K562 (cell line): ENCODE measurements around the gene SLC16A9. TPM values are rescaled to one million over a fixed set of nuclear protein-coding genes. Genes with fewer than 3 reads are reported as not detected.

ENCODE experiments used
- ADNP ChIP-seq: fragments of 200-800 bp; sonication (Bioruptor generic); IDR thresholded peaks from 2 replicates; pipeline ENCODE4 v1.6.1; 2016; ENCODE audit warnings: missing genetic modification characterization, missing compliant biosample characterization
- CBFA2T2 ChIP-seq: fragments of 450-650 bp; conservative IDR thresholded peaks from 2 replicates; pipeline ENCODE4 v1.6.1; 2017; ENCODE audit warnings: mild to moderate bottlenecking
- DDX20 ChIP-seq: fragments of 450-650 bp; IDR thresholded peaks from 2 replicates; pipeline ENCODE4 v1.6.1; 2016; ENCODE audit warnings: missing genetic modification characterization, low read depth, mild to moderate bottlenecking, missing compliant biosample characterization, moderate library complexity
- DPF2 ChIP-seq: fragments of 450-650 bp; IDR thresholded peaks from 2 replicates; pipeline ENCODE4 v1.6.1; 2016
- ERF ChIP-seq: fragments of 450-650 bp; formaldehyde crosslinking; IDR thresholded peaks from 2 replicates; pipeline ENCODE4 v1.4.0; 2020; ENCODE audit warnings: mild to moderate bottlenecking, mixed read lengths
- GABPB2 ChIP-seq: fragments of 250-450 bp; sonication (Bioruptor Pico); conservative IDR thresholded peaks from 2 replicates; pipeline ENCODE4 v1.5.1; 2021; ENCODE audit warnings: mild to moderate bottlenecking
- MAFF ChIP-seq: IDR thresholded peaks from 2 replicates; pipeline ENCODE4 v1.6.1; 2012; ENCODE audit warnings: low read length, improper control_type of control experiment
- MAFG ChIP-seq: fragments of 450-650 bp; conservative IDR thresholded peaks from 2 replicates; pipeline ENCODE4 v1.6.1; 2016; ENCODE audit warnings: missing genetic modification characterization, missing compliant biosample characterization
- NCOR1 ChIP-seq: fragments of 450-650 bp; IDR thresholded peaks from 2 replicates; pipeline ENCODE4 v1.6.1; 2016; ENCODE audit warnings: mild to moderate bottlenecking, moderate library complexity
- NFE2 ChIP-seq: IDR thresholded peaks from 2 replicates; pipeline ENCODE4 v1.6.1; 2014; ENCODE audit warnings: antibody characterized with exemption, low read depth
- SAP30 ChIP-seq: fragments of 200-600 bp; sonication (generic); IDR thresholded peaks from 2 replicates; pipeline ENCODE4 v1.6.1; 2012; ENCODE audit warnings: borderline replicate concordance, low read depth, mild to moderate bottlenecking, moderate library complexity, low read length, control low read depth, inconsistent platforms; ENCODE audit not compliant: insufficient read depth, poor library complexity, severe bottlenecking
- ZEB2 ChIP-seq: fragments of 450-650 bp; IDR thresholded peaks from 2 replicates; pipeline ENCODE4 v1.6.1; 2016
- ZNF224 ChIP-seq: sonication (generic); formaldehyde crosslinking; IDR thresholded peaks from 2 replicates; pipeline ENCODE4 v1.8.0; 2022; ENCODE audit warnings: mild to moderate bottlenecking, missing genetic modification reagents
- ZNF3 ChIP-seq: fragments of 250-450 bp; sonication (Bioruptor Pico); IDR thresholded peaks from 2 replicates; pipeline ENCODE4 v1.5.0; 2021; ENCODE audit warnings: mild to moderate bottlenecking, moderate library complexity
- polyA plus RNA-seq, 8 experiments: library from polyadenylated mRNA; depleted of rRNA in 4 of 8; stranded (reverse) in 5 of 8; unstranded in 3 of 8; fragments of >200 nt; fragmentation: Nextera tagmentation in 2 of 8; fragmentation: Illumina TruSeq in 1 of 8; extraction: Ambion mirVana in 2 of 8; extraction: Trizol in 1 of 8; gene quantifications; 2 replicates each; pipeline versions ENCODE4 v1.2.1 to v1.2.3, GENCODE V29; 2011 to 2014; ENCODE audit warnings: inconsistent platforms in 1 of 8, missing spikeins in 1 of 8
- total RNA-seq, 7 experiments: library from RNA; depleted of rRNA in 6 of 7; stranded (reverse); fragments of >200 nt in 6 of 7; fragmentation: Illumina TruSeq in 2 of 7; extraction: Trizol in 2 of 7; gene quantifications; 2 replicates each; pipeline versions ENCODE4 v1.2.1 to v1.2.3, GENCODE V29; 2011 to 2021; ENCODE audit warnings: low replicate concordance in 1 of 7
- TF ChIP-seq, protein P1 (sequence below): fragments of 450-650 bp; IDR thresholded peaks from 2 replicates; pipeline ENCODE4 v1.6.1; 2017; ENCODE audit warnings: antibody characterized with exemption, mild to moderate bottlenecking
- TF ChIP-seq, protein P2 (sequence below): fragments of 450-650 bp; IDR thresholded peaks from one replicate; pipeline ENCODE4 v1.6.1; 2018; ENCODE audit warnings: mild to moderate bottlenecking, moderate library complexity; ENCODE audit not compliant: partially characterized antibody
- TF ChIP-seq, protein P3 (sequence below): fragments of 450-650 bp; formaldehyde crosslinking; IDR thresholded peaks from 2 replicates; pipeline ENCODE4 v1.4.0; 2020; ENCODE audit warnings: mild to moderate bottlenecking, moderate library complexity
- TF ChIP-seq, protein P4 (sequence below): fragments of 450-650 bp; IDR thresholded peaks from 2 replicates; pipeline ENCODE4 v1.7.0; 2016; ENCODE audit warnings: borderline replicate concordance

SLC16A9 gene
- total and polyA plus RNA-seq, 9 of the 15 experiments (the other 6 are each of a cell fraction or from before 2014, with no cell fraction given) = 0.90 to 6.4 (median 2.1) TPM

DNA sequence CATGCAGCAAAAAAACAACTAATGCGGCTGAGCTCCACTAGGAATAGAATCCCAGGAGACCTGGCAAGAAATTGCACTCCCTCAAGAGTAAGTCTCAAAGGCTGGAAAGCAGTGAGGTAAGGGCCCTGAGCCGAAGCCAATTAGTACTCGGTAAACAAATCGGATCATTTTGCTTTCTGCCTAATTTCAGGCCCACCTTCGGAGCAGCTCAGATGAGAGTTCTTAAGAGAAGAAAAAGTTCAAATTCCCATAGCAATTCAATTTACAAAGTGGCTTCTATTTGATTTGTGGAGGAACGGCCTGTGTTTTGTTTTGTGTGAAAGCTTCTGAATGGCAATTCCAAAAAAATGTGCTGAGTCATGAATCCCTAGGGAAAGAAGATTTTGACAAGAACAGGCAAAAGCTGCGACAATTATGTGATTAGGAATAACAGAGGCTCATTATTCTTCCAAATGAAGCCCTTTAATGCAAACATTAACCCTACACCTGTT is 60.9 kb downstream of the SLC16A9 start (continued):
- TF ChIP-seq, protein P1, sequence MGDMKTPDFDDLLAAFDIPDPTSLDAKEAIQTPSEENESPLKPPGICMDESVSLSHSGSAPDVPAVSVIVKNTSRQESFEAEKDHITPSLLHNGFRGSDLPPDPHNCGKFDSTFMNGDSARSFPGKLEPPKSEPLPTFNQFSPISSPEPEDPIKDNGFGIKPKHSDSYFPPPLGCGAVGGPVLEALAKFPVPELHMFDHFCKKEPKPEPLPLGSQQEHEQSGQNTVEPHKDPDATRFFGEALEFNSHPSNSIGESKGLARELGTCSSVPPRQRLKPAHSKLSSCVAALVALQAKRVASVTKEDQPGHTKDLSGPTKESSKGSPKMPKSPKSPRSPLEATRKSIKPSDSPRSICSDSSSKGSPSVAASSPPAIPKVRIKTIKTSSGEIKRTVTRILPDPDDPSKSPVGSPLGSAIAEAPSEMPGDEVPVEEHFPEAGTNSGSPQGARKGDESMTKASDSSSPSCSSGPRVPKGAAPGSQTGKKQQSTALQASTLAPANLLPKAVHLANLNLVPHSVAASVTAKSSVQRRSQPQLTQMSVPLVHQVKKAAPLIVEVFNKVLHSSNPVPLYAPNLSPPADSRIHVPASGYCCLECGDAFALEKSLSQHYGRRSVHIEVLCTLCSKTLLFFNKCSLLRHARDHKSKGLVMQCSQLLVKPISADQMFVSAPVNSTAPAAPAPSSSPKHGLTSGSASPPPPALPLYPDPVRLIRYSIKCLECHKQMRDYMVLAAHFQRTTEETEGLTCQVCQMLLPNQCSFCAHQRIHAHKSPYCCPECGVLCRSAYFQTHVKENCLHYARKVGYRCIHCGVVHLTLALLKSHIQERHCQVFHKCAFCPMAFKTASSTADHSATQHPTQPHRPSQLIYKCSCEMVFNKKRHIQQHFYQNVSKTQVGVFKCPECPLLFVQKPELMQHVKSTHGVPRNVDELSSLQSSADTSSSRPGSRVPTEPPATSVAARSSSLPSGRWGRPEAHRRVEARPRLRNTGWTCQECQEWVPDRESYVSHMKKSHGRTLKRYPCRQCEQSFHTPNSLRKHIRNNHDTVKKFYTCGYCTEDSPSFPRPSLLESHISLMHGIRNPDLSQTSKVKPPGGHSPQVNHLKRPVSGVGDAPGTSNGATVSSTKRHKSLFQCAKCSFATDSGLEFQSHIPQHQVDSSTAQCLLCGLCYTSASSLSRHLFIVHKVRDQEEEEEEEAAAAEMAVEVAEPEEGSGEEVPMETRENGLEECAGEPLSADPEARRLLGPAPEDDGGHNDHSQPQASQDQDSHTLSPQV = no peak
- TF ChIP-seq ZNF224 (CRISPR knock-in tag) (no peak), MAFG (tag) (peak; percentile 90), CBFA2T2 (no peak), DDX20 (tag) (no peak), ZNF3 (no peak), NFE2 (peak; percentile 50), NCOR1 (no peak), MAFF (peak; percentile 89), DPF2 (no peak), SAP30 (no peak), ERF (CRISPR knock-in tag) (no peak), ADNP (tag) (no peak), GABPB2 (CRISPR knock-in tag) (no peak), ZEB2 (no peak)
- TF ChIP-seq, protein P2, sequence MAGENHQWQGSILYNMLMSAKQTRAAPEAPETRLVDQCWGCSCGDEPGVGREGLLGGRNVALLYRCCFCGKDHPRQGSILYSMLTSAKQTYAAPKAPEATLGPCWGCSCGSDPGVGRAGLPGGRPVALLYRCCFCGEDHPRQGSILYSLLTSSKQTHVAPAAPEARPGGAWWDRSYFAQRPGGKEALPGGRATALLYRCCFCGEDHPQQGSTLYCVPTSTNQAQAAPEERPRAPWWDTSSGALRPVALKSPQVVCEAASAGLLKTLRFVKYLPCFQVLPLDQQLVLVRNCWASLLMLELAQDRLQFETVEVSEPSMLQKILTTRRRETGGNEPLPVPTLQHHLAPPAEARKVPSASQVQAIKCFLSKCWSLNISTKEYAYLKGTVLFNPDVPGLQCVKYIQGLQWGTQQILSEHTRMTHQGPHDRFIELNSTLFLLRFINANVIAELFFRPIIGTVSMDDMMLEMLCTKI = no peak
- TF ChIP-seq, protein P3, sequence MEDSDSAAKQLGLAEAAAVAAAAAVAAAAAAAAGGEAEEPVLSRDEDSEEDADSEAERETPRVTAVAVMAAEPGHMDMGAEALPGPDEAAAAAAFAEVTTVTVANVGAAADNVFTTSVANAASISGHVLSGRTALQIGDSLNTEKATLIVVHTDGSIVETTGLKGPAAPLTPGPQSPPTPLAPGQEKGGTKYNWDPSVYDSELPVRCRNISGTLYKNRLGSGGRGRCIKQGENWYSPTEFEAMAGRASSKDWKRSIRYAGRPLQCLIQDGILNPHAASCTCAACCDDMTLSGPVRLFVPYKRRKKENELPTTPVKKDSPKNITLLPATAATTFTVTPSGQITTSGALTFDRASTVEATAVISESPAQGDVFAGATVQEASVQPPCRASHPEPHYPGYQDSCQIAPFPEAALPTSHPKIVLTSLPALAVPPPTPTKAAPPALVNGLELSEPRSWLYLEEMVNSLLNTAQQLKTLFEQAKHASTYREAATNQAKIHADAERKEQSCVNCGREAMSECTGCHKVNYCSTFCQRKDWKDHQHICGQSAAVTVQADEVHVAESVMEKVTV (CRISPR knock-in tag) = no peak
- TF ChIP-seq, protein P4, sequence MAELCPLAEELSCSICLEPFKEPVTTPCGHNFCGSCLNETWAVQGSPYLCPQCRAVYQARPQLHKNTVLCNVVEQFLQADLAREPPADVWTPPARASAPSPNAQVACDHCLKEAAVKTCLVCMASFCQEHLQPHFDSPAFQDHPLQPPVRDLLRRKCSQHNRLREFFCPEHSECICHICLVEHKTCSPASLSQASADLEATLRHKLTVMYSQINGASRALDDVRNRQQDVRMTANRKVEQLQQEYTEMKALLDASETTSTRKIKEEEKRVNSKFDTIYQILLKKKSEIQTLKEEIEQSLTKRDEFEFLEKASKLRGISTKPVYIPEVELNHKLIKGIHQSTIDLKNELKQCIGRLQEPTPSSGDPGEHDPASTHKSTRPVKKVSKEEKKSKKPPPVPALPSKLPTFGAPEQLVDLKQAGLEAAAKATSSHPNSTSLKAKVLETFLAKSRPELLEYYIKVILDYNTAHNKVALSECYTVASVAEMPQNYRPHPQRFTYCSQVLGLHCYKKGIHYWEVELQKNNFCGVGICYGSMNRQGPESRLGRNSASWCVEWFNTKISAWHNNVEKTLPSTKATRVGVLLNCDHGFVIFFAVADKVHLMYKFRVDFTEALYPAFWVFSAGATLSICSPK = no peak
